GM23338 (cell line): ENCODE results near the gene COL9A3.

Source experiments
- CTCF ChIP-seq, 2 experiments: fragments of 200-600 bp in 1 of 2; sonication (generic) in 1 of 2; conservative IDR thresholded peaks; 2 replicates each; pipeline versions ENCODE4 v1.5.1 to v1.6.1; 2016 to 2017; ENCODE audit warnings: antibody characterized with exemption in 2 of 2, low read depth in 2 of 2, mild to moderate bottlenecking in 2 of 2, moderate library complexity in 1 of 2
- ETS1 ChIP-seq: IDR thresholded peaks from 2 replicates; pipeline ENCODE4 v1.6.1; 2016; ENCODE audit warnings: antibody characterized with exemption
- EZH2phosphoT487 ChIP-seq: fragments of 200-600 bp; sonication (generic); IDR thresholded peaks from one replicate; pipeline ENCODE4 v1.8.1; 2018; ENCODE audit warnings: antibody characterized with exemption; ENCODE audit not compliant: unreplicated experiment
- ZNF331 ChIP-seq: fragments of 250-450 bp; sonication (Bioruptor Pico); IDR thresholded peaks from 2 replicates; pipeline ENCODE4 v1.5.0; 2020; ENCODE audit warnings: low read depth, mild to moderate bottlenecking, moderate library complexity

DNA sequence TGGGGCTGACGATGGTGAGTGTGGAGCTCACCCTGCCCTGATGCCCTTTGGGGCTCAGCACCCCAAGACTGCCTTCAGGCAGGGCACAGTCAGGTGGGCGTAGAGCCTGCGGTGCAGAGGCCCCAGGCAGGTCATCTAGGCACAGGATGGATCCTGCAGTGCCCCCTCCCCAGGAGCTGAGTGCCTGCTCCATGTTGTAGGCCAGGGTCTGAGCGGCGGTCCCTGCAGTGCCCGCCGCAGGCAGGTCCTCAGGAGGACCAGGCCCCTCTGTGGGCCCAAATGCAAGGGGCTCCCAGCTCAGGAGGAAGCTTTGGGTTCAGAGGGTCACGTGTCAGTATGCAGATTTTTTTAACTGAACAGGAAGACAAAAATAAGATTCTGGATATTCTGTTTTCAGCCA is 17.8 kb upstream of the COL9A3 start:
- TF ChIP-seq ETS1 (no peak), CTCF (conservative IDR thresholded peaks at IDR 0.05; ENCODE audit: low read depth in 2 of 2) (no peak), ZNF331 (CRISPR knock-in tag) (no peak), EZH2phosphoT487 (no peak)
